Stomach (tissue), 4 donors: Measurements from ENCODE around the gene BCL11B.

Experiments
- EP300 ChIP-seq: sonication (generic); formaldehyde crosslinking; IDR thresholded peaks from one replicate; pipeline ENCODE4 v1.6.1; 2017; ENCODE audit warnings: antibody characterized with exemption
- POLR2A ChIP-seq, 4 donors: fragments of 450-650 bp; IDR thresholded peaks; one replicate each; pipeline ENCODE4 v1.6.1; 2016; ENCODE audit warnings: antibody characterized with exemption in 4 of 4, control low read depth in 2 of 4, mild to moderate bottlenecking in 1 of 4, moderate library complexity in 1 of 4
- POLR2AphosphoS5 ChIP-seq, 3 donors: sonication (generic); formaldehyde crosslinking; IDR thresholded peaks; one replicate each; pipeline ENCODE4 v1.6.1; 2016; ENCODE audit warnings: antibody characterized with exemption in 3 of 3
- TF ChIP-seq, protein P1 (sequence below), 7 experiments: fragments of 450-650 bp in 4 of 7; fragments of 200-600 bp in 3 of 7; sonication (generic) in 3 of 7; IDR thresholded peaks; one replicate each; pipeline ENCODE4 v1.5.1; 2016 to 2019; ENCODE audit warnings: antibody characterized with exemption in 7 of 7, control low read depth in 2 of 7, mild to moderate bottlenecking in 1 of 7

DNA sequence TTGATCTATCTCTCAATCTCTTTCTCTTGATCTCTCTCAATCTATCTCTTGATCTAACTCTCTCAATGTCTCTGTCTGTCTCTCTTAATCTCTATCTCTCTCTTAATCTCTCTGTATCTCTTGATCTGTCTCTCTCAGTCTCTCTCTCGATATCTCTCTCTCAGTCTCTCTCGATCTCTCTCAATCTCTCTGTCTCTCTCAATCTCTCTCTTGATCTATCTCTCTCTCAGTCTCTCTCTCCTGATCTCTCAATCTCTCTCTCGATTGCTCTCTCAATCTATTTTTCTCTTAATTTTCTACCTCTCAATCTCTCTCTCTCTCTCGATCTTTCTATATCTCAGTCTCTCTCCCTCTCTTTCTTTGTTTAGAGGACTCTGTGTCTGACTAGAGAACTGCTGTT lies 126.7 kb downstream of the BCL11B start:
- TF ChIP-seq, protein P1, sequence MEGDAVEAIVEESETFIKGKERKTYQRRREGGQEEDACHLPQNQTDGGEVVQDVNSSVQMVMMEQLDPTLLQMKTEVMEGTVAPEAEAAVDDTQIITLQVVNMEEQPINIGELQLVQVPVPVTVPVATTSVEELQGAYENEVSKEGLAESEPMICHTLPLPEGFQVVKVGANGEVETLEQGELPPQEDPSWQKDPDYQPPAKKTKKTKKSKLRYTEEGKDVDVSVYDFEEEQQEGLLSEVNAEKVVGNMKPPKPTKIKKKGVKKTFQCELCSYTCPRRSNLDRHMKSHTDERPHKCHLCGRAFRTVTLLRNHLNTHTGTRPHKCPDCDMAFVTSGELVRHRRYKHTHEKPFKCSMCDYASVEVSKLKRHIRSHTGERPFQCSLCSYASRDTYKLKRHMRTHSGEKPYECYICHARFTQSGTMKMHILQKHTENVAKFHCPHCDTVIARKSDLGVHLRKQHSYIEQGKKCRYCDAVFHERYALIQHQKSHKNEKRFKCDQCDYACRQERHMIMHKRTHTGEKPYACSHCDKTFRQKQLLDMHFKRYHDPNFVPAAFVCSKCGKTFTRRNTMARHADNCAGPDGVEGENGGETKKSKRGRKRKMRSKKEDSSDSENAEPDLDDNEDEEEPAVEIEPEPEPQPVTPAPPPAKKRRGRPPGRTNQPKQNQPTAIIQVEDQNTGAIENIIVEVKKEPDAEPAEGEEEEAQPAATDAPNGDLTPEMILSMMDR (IDR thresholded peaks at IDR 0.05) = no peak
- TF ChIP-seq POLR2A (IDR thresholded peaks at IDR 0.05) (no peak), POLR2AphosphoS5 (IDR thresholded peaks at IDR 0.05) (no peak), EP300 (no peak)
